WTC11 (cell line): ENCODE data around the gene MAGEE1.

ENCODE experiments used
- ATF6 ChIP-seq: sonication (generic); formaldehyde crosslinking; IDR thresholded peaks from 2 replicates; pipeline ENCODE4 v1.8.1; 2023; ENCODE audit warnings: mild to moderate bottlenecking, missing genetic modification reagents
- CTCF ChIP-seq: fragments of 200-600 bp; IDR thresholded peaks from 2 replicates; pipeline ENCODE4 v1.8.0; 2022; ENCODE audit warnings: antibody characterized with exemption
- E2F4 ChIP-seq: sonication (generic); formaldehyde crosslinking; IDR thresholded peaks from 2 replicates; pipeline ENCODE4 v1.8.1; 2022; ENCODE audit warnings: low read depth, mild to moderate bottlenecking, moderate library complexity, missing genetic modification reagents, borderline replicate concordance
- MAX ChIP-seq: sonication (generic); formaldehyde crosslinking; IDR thresholded peaks from 2 replicates; pipeline ENCODE4 v1.8.0; 2022; ENCODE audit warnings: mild to moderate bottlenecking, missing genetic modification reagents
- NFYB ChIP-seq: sonication (generic); formaldehyde crosslinking; conservative IDR thresholded peaks from 2 replicates; pipeline ENCODE4 v1.8.0; 2022; ENCODE audit warnings: low read depth, missing genetic modification reagents
- TEAD1 ChIP-seq: sonication (generic); formaldehyde crosslinking; IDR thresholded peaks from 2 replicates; pipeline ENCODE4 v1.8.0; 2022; ENCODE audit warnings: mild to moderate bottlenecking, missing genetic modification reagents

- TF ChIP-seq E2F4 (no peak), TEAD1 (CRISPR knock-in tag) (no peak), ATF6 (CRISPR knock-in tag) (no peak), CTCF (no peak), MAX (CRISPR knock-in tag) (no peak), NFYB (CRISPR knock-in tag) (no peak)
Measured at GRCh38 chrX:76428243-76429130, 977 bp downstream of the MAGEE1 start.
